ENCODE data around the gene SMARCC1.

DNA sequence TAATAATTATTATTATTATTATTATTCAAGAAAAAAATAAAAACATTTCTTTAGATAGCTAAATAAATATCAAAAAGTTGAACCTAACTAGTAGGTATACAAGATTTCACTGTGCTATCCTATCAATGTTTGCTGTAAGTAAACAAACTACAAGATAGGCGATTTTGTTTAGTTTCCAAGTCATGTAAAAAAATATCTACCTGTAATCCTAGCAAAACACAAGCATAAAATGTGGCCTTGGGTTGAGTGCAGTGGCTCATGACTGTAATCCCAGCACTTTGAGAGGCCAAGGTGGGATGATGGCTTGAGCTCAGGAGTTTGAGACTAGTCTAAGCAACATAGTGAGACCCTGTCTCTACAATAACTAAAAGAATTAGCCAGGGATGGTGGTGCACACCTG is 131.4 kb downstream of the SMARCC1 start:
- TF ChIP-seq, protein P1, sequence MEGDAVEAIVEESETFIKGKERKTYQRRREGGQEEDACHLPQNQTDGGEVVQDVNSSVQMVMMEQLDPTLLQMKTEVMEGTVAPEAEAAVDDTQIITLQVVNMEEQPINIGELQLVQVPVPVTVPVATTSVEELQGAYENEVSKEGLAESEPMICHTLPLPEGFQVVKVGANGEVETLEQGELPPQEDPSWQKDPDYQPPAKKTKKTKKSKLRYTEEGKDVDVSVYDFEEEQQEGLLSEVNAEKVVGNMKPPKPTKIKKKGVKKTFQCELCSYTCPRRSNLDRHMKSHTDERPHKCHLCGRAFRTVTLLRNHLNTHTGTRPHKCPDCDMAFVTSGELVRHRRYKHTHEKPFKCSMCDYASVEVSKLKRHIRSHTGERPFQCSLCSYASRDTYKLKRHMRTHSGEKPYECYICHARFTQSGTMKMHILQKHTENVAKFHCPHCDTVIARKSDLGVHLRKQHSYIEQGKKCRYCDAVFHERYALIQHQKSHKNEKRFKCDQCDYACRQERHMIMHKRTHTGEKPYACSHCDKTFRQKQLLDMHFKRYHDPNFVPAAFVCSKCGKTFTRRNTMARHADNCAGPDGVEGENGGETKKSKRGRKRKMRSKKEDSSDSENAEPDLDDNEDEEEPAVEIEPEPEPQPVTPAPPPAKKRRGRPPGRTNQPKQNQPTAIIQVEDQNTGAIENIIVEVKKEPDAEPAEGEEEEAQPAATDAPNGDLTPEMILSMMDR (IDR thresholded peaks at IDR 0.05) = no peak
- TF ChIP-seq POLR2A (IDR thresholded peaks at IDR 0.05) = no peak

Measured in testis (tissue), 2 donors.